Rectal smooth muscle tissue (tissue), 1 donor: Measurements from ENCODE around the gene MYL9.
A peak's percentile ranks its signal among the peaks of the same experiment; 100 is the strongest.

Experiments used
- H3K27ac ChIP-seq: one replicate; pipeline ENCODE4 v1.7.0; 2013; ENCODE audit warnings: low read depth, low read length, inconsistent platforms
- H3K27me3 ChIP-seq: one replicate; pipeline ENCODE4 v1.7.0; 2013; ENCODE audit warnings: low read length; ENCODE audit not compliant: control insufficient read depth, insufficient read depth
- H3K36me3 ChIP-seq: one replicate; pipeline ENCODE4 v1.7.0; 2013; ENCODE audit warnings: low read length; ENCODE audit not compliant: control insufficient read depth, insufficient read depth
- H3K4me1 ChIP-seq: one replicate; pipeline ENCODE4 v1.7.0; 2013; ENCODE audit warnings: low read length; ENCODE audit not compliant: control insufficient read depth, insufficient read depth
- H3K4me3 ChIP-seq: one replicate; pipeline ENCODE4 v1.7.0; 2013; ENCODE audit warnings: low read length
- H3K9ac ChIP-seq: one replicate; pipeline ENCODE4 v1.7.0; 2013; ENCODE audit warnings: low read length

Gene MYL9

DNA sequence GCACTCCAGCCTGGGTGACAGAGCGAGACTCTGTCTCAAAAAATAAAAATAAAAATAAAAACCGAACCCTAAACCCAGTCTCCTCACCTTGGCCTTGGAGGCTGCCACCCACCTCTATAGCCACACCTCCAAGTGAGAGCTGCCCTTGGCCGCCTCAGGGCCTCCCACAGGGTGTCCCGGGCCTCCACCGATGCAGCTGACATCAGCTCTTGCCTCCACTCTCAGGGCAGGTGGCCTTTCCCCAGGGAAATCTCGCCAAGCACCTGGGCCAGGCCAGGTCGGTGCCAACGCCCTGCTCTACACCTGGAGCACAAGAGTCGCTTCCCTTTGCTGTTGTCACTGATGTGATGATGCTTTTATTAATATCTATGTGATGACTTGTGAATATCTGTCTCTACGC is 8.9 kb upstream of the MYL9 start:
- Histone ChIP-seq H3K36me3 (peaks cover 3% of the 10 kb centered on the region), H3K9ac (no peak overlapping the region), H3K27me3 (no peaks in the 10 kb centered on the region), H3K4me1 (peaks cover 5% of the 10 kb centered on the region), H3K4me3 (no peak overlapping the region), H3K27ac (no peak overlapping the region)

DNA sequence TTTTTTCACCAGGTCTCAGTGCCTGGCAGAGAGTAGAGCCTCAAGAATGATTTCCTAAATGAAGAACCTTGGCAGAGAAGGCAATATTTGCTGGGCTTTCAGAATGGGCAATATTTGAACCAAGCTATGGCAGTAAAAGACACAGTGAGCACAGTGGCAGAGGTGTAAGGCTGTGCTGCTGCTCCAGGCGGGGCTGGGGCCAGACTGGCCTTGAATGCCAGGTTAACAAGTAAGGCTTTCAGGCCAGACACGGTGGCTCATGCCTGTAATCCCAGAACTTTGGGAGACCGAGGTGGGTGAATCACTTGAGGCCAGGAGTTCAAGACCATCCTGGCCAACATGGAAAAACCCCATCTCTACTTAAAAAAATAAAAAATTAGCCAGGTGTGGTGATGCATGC is 8.5 kb upstream of the MYL9 start:
- Histone ChIP-seq H3K4me3 (no peak overlapping the region), H3K4me1 (peaks cover under 1% of the 10 kb centered on the region), H3K36me3 (no peaks in the 10 kb centered on the region), H3K9ac (no peak overlapping the region), H3K27me3 (no peaks in the 10 kb centered on the region), H3K27ac (no peak overlapping the region)

DNA sequence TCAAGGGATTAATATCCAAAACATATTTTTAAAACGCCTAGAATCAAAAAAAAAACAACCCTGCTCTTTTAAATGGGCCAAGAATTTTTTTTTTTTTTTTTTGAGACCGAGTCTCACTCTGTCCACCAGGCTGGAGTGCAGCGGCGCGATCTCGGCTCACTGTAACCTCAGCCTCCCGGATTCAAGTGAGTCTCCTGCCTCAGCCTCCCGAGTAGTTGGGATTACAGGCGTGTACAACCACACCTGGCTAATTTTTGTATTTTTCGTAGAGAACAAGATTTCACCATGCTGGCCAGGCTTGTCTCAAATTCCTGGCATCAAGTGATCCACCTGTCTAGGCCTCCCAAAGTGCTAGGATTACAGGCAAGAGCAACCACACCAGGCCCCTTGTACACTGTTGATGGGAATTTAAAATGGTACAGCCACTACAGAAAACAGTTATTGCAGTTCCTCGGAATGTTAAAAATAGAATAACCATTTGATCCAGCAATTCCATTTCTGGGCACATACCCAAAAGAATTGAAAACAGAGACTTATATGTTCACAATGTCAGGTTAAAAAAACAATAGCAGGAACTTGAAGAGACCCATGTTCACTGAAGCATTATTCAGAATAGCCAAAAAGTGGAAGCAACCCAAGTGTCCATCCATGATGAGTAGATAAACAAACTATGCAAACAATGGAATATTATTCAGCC is 3.1 kb upstream of the MYL9 start:
- no peak overlapping the region for H3K9ac ChIP-seq
- peaks cover 4% of the 10 kb centered on the region for H3K4me1 ChIP-seq
- H3K36me3 ChIP-seq: peaks cover 5% of the 10 kb centered on the region
- no peaks in the 10 kb centered on the region for H3K27me3 ChIP-seq
- H3K27ac ChIP-seq: peak overlapping the region; percentile 100
- no peak overlapping the region for H3K4me3 ChIP-seq

DNA sequence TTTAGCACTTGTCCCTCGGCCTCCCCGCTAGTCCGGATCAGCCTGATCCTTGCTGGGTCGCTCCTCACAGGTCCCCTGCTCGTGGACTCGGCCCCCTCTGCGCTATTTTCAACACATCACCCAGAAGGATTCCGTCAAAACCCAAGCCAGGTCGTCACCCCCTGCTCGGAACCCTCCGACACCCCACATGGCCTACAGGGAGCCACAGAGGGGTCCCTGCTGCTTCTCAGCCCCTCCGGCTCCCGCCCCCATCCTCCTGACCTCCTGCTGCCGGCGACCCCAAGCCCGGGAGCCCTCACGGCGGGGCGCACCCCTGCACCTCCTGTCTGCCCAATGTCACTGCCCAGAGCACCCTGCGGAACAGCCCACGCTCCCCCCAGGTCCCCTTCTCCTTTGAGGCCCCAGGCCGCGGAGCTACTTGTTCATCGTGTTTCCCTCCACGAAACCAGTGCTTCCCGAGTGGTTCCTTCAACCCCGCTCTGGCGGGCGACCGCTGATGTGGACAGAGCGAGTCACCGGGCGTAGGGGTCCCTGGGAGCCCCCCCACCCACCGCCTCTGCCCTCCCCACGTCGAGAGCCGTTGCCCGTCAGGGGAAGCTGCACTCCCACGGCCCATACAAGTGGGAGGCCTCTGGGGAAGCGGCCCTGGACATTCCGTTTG is 638 bp upstream of the MYL9 start:
- Histone ChIP-seq H3K27ac (peak overlapping the region; percentile 100), H3K4me3 (peak overlapping the region; percentile 62)

DNA sequence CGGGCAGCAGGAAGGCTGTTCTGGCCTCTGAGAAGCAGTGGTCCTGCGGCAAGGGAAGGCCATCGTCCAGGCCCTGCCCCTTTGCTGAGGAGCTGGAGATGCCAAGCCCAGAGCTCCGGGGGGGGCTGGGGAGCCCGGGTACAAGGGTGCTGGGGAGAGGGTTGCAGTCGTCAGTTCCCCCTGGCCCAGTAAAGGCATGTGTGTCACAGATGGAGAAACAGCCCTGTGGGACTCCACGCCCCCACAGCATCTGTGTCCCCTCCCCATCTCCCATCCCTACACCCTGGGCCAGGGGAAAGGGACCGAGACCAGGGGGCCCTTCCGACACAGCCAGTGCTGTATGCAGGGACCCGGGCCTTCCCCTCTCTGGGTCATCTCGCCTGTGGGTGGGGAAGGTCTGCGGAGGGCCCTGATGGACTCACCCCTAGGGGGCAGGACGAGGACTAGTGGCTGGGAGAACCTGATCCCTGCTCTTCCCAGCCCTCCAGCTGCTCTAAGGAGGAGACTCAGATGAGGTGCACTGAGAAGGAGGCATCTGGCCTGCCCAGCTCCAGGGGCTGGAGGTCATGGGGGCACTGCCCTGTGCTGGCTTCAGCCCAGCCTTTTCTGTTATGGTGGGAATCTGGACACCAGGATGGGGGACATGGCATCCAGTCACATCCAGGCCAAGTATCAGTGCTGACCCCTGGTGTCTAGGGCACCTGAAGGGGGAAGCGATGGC is 609 bp downstream of the MYL9 start:
- Histone ChIP-seq H3K36me3 (peaks cover 12% of the 10 kb centered on the region), H3K27ac (peak overlapping the region; percentile 100), H3K4me1 (peaks cover 20% of the 10 kb centered on the region), H3K9ac (peak overlapping the region; percentile 69), H3K27me3 (no peaks in the 10 kb centered on the region), H3K4me3 (peak overlapping the region; percentile 80)

More for the DNA sequence above, 638 bp upstream of the MYL9 start:
- Histone ChIP-seq H3K27me3 (no peaks in the 10 kb centered on the region), H3K9ac (peak overlapping the region; percentile 66), H3K4me1 (peaks cover 11% of the 10 kb centered on the region), H3K36me3 (peaks cover 5% of the 10 kb centered on the region)

DNA sequence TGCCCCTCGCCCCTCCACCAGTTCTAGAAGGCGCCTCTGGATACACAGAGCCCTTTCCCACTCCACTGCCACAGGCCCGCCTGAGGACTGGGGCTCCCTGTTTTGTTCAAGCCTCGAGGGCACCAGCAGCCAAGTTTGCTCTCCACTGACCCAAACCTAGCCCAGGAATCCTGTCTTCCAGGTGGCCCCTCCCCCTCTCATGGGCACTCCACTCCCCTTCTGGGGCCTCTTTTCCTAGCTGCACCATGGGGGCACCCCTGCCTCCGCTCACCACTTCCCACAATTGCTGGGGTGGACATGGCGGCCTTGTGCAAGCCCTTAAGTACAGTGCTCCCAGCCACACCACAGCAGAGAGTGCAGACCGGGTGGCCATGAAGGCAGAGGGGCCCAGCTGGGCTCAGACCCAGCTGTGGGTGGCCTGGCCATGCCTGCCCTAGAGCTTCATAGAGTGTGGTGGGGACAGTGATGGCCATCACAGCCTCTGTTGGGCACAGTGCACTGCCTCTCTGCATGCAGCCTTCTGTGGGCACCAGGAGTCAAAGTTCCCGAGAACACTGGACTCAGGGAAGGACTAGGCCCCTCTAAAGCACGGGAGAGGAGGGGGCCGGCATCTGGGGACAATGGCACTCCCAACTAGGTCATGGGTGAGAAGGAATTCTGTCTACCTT is 1.3 kb downstream of the MYL9 start:
- Histone ChIP-seq H3K4me3 (peak overlapping the region; percentile 80), H3K4me1 (peaks cover 20% of the 10 kb centered on the region), H3K36me3 (peaks cover 13% of the 10 kb centered on the region)

DNA sequence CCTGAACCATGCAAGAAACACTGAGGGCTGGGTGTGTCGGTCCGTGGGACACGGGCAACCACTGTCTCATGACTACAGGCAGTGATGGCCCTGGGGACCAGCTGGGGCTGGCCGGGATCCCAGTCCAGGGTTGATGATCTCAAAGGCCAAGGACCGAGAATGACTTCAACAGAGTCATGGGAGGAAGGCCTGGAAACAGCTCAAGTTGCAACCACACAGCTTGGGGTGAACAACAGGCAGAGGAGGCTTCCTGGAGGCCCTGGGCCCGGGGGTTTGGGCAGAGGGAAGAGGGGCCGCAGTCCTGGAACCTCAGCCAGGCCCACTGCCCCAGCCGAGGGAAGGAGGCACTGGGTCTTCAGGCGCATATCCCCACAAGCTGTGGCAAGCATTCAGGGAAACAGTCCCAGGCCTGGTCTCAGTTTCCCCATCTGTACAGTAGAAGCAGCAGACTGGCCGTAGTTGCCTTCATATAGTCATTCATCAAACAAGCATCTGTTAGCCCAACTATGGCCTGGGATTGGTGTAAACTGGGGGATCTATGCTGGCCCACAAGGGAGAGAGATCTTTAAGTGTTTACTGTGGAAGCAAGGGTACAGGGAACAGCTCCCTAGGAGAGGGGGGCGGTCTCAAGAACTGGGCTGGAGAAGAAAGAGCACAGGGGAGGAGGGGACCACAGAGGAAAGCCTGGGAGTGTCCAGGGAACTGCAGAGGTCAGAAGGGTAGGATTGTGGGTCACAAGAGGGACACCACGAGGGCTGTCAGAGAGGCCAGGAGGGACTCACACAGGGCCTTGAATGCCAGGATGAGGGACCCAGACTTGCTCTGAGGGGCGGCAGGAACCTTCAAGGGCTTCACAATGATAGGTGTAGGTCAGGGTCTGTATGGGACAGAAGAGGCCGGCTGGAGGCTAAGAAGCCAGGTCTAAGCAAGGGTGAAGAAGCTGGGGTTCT is 2.1 kb downstream of the MYL9 start:
- Histone ChIP-seq H3K27me3 (no peaks in the 10 kb centered on the region), H3K36me3 (peaks cover 19% of the 10 kb centered on the region), H3K27ac (peak overlapping the region; percentile 100), H3K9ac (peak overlapping the region; percentile 69), H3K4me3 (peak overlapping the region; percentile 80), H3K4me1 (peaks cover 21% of the 10 kb centered on the region)

More for the DNA sequence above, 1.3 kb downstream of the MYL9 start:
- H3K9ac ChIP-seq: peak overlapping the region; percentile 69
- no peaks in the 10 kb centered on the region for H3K27me3 ChIP-seq
- peak overlapping the region; percentile 100 for H3K27ac ChIP-seq

DNA sequence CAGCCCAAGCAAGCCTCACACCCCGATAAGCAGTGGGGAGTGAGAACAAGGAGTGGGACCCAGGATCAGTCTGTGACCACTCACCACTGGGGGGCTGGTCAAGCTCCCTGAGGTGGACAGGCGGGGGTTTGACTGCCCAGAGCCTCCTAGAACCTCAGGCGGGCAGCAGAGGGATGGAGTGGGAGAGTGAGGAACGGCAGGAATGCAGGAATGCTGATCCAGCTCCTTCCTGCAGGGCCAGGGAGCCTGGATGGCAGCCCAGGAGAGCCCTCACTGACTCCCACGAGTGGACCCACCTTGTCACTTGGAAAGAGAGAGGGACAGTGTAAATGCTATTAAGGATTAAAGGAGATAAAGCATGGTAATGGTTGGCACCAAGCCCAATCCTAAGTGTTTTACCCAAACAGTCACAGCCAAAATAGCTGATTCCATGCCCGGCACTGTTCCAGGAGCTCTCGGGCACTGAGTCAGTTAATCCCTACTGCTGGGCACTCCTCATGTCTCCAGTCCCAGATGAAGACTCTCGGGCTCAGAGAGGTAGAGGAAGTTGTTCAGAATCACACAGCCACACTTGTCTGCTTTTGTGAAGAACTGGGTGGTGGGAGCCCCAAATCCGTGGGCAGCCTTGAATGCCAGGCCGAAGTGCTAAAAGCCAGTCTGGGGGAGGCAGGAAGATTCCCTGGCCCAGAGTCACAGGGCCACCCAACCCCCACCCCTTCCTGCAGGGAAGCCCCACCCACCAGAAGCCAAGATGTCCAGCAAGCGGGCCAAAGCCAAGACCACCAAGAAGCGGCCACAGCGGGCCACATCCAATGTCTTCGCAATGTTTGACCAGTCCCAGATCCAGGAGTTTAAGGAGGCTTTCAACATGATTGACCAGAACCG is 3.1 kb downstream of the MYL9 start:
- H3K4me3 ChIP-seq: peak overlapping the region; percentile 80
- peaks cover 18% of the 10 kb centered on the region for H3K4me1 ChIP-seq
- peak overlapping the region; percentile 100 for H3K27ac ChIP-seq
- no peaks in the 10 kb centered on the region for H3K27me3 ChIP-seq
- H3K36me3 ChIP-seq: peaks cover 19% of the 10 kb centered on the region
- H3K9ac ChIP-seq: peak overlapping the region; percentile 69

DNA sequence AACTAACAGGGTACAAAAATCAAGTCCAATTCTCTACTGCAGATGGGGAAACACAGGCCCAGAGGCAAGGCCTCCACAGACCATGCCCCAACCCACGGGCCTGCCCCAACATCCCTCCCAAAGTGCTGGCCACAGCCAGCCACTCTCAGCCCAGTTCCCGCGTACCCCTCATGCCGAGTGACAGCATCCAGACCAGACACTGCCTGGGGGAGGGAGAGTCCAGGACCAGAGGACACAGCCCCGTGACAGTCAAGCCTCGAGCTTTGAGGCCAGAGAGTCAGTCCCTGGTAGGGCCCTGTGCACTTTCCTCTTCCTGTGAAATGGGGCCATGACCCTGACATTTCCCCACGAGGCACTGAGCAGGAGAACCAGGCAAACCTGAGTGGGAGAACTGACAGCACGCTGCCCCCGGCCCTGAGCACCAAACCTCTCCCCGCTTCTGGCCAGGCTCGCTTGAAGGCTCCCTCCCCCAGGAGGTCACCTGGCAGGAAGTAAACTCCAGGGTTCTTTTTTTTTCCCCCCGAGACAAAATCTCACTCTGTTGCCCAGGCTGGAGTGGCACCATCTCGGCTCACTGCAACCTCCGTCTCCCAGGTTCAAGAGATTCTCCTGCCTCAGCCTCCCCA is 4.9 kb downstream of the MYL9 start:
- H3K36me3 ChIP-seq: peaks cover 19% of the 10 kb centered on the region
- H3K4me1 ChIP-seq: peaks cover 18% of the 10 kb centered on the region
- peak overlapping the region; percentile 48 for H3K4me3 ChIP-seq
- no peak overlapping the region for H3K9ac ChIP-seq
- peak overlapping the region; percentile 64 for H3K27ac ChIP-seq
- no peaks in the 10 kb centered on the region for H3K27me3 ChIP-seq

DNA sequence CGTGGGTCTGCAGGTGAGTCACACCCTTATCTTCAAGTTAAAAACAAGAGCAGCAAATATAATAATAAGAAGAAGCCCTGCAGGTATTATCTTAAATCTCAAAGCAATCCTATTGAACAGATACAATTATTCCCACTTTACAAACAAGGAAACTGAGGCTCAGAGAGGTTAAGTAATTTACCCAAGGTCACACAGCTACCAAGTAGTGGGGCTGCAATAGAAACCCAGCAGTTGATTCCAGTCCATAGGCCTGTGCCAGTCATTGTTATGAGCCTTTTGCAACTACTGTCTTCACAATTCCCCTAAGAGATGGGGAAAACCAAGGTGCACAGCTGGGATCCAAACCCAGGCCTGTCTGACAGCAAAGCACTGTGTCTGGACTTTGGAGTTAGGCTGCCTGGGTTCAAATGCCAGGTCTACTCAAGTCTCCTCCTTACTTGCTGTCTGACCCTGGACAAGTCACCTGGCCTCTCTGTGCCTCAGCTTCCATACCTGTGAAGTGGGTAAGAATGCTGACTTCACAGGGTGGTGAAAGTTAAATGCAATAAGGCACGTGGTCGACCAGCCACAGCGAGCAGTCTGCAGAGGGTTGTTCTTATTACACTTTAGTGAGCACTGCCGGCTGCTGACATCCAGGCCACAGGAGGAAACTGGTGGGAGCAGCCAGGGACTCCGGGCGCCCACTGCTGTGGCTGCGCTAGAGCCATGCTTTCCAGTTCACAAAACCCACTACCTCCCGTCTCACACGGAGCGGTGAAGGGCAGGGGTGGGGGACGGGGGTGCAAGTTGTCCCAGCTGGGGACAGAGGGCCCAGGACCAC is 6.1 kb downstream of the MYL9 start:
- Histone ChIP-seq H3K9ac (no peak overlapping the region), H3K27me3 (no peaks in the 10 kb centered on the region), H3K4me3 (no peak overlapping the region), H3K27ac (peak overlapping the region; percentile 44), H3K36me3 (peaks cover 19% of the 10 kb centered on the region), H3K4me1 (peaks cover 18% of the 10 kb centered on the region)
